NCI-H345 treated with DMSO at 0.1 percent for 48 hours (cell line): ENCODE data around the gene COL4A4.
A peak's percentile ranks its signal among the peaks of the same experiment; 100 is the strongest.

Source experiments
- DNase-seq: peaks from one replicate; lab custom pipeline; 2025; ENCODE audit not compliant: unreplicated experiment; lab: John Stamatoyannopoulos, UW

COL4A4 gene

DNA sequence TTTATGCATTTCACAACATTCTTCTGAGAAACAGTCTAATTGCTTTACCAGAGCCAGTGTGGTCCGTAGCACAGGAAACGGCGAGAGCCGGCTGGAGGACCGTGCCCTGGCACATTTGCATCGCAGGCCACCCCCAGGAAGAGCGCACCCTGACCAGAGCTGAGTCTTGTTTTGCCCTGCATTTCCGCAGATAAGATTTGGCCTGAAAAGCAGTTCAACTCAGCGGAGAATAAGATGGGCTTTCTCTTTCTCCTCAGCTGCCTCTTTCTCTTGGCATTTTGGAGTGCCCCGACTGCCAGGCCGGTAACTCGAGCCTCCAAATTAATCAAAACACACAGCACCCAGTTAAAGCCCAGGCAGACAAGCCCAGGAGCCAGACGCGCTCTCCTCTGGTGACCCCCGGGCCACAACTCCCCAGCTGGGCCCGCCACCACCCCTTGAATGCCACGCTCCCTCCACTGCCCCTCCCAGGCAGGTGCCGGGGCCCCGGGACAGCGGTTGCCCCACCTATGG is 464 bp downstream of the COL4A4 start:
- peak; percentile 62 for DNase-seq

DNA sequence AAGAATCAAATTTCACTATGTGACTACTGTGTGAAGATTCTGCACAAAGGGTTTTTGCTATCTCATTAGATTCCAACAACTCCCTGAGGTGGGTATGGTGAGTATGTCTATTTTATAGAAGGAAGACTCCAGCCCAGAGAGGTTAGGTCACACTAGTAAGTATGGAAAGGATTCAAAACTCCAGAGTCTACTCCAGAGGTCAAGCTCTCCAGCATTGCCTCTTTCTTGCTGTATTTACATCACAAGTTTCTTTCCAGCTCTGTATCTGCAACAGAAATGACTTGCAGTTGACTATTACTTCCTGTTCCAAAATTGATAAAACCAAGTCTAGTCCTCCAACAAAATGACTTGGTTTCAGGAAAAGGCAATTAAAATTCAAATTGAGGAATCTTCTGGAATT is 2.1 kb downstream of the COL4A4 start:
- no peak for DNase-seq

DNA sequence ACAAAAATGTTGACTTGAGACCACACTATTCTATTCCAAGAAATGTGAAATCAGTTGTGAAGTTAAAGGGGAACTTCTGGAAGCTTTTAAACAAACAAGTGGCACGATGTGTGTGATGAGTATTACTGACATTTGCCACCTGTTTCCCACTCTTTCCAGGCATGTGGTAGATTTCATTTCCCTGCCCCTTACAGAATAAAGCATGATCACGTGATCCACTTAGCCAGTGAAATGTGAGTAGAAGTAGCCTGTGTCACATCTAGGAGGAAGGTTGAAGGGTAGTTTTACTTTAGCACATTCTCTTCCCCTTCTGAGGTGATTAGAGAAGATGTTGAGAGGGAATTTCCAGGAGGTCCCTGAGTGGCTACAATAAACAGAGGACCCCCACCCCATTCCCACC is 3.8 kb downstream of the COL4A4 start:
- no peak for DNase-seq

DNA sequence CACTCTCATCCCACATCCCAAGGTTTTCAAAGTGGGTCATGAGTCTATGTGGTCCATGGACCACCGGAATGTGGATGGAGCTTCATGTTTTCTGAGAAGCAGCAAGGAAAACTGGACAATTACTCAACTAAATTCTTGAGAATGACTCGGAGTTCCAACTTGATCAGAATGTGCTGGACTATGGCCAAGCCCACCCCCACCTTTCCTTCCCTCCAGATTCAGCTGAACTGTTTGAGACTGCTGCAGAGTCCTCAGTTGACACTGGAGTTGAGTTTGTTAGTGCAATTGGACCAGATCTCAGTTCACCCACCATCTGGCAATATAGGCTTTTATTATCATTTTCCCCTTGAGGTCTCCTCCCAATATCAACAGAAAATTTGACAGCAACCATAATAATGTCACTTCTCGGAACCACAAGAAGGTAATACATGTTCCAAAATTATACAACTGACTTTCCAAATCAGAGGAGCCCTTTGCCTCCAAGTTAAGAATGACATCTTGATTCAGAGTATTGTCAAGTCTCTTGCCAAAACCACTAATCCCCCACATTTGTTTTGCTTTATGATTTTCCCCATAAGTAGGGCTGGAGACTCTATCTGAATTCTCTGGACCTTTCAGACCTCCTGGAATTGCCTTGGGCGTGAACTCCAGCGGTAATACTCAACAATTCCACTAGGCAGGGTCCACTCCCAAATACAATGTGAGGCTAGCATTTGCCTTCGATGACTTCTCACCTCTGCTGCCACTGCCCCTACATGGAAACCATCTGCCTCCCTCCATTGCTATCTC is 8.8 kb downstream of the COL4A4 start:
- no peak for DNase-seq

DNA sequence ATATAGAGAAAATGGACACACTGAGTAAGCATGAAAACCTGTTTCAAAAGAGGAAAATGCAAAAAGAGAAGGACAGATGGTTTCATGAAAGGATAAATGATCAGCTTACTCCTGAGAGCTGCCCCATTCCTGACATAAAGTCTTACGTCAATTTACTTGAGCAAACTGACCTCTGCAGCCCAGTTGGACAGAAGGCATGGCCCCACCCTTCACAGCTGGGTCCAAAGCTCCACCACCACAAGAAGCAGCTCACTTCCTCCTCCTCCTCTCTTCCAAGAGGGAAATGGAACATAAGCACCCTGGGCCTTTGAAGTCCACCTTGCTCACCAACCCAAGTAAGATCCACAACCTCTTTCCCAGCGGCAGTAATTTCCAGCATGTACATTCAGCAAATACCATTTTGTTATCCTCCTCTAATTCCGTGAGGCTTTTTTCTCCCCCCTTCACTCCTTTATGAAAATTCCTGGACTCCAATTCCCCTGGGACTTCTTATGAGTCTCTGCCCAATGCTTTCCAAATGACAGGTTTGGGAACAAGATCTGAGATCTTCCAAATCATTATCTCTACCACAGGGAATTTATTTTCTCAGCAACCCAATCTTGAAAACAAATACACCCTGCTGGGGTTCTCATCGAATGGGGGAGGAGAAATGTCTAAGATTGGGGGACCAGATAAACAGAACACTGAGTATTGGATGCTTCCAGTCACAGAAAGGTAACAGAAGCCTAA is 10.1 kb downstream of the COL4A4 start:
- DNase-seq: no peak

DNA sequence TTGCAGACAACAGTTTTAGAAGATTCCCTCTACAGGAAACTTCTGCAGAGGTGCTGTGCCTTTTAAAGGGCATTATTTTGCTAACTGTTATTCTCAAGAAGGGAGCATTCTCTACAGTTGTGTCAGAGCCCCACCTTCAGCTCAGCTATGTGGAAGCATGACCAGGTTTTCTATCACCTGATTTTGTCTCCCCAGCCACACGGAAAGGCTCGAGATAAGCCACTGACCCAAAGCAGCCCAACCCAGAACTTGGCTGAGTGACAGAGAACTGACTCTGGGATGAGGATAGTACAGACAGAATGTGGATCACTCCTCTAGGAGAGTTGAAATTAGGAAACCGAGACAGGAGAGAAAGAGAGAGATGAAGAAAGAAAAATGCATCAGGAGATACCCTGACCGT is 10.7 kb downstream of the COL4A4 start:
- no peak for DNase-seq

DNA sequence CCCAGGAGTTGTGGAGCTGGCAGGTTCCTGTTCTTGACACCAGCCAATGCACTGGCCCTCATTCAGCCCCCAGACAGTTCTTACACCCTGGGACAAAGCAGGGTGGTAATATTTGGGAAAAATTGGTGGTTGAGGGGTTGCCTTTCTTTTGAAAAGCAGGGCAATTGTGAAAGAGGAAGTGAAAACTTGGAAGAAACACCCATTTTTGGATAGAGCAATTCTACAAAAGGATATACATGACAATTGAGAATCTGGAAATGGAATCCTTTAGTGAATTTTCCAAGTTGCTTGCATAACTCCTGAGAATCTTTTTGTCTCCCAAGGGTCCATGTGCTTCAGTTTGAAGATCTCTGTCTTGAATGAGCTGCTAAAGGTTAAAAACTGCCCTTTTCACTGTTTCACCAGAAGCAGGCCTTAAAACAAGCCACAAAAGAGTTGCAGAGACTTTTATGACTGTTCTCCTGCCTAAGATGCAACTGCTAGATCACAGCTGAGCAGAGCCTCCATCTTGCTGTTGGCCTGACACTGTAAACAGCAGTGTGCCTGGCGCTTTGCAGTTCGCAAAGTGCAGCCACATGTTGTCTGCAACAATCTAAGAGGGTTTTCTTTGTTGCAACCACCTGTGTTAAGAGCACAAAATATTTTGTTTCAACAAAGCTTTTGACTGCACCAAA is 11.8 kb downstream of the COL4A4 start:
- DNase-seq: no peak

DNA sequence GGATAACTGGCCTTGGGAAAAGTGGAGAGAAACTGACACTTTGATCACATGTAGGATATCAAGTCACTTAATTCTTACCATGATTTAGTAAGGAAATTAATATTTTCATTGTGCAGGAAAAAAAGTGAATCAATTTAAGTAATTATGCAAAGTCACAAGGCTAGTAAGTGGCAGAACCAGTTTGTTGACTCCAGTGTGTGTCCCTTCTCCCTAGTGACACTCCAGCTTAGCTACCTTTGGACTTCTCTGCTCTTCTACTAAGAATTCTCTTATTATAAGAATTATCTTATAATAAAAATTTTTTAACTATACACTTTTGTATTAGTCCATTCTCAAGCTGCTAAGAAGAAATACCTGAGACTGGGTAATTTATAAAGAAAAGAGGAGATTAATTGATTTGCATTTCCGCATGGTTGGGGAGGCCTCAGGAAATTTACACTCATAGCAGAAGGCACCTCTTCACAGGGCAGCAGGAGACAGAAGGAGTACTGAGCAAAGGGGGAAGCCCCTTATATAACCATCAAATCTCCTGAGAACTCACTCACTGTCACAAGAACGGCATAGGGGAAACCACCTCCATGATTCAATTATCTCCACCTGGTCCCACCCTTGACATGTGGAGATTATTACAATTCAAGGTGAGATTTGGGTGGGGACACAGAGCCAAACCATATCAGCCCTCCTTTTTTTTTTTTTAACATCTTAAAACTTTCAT is 13.6 kb downstream of the COL4A4 start:
- DNase-seq: no peak

DNA sequence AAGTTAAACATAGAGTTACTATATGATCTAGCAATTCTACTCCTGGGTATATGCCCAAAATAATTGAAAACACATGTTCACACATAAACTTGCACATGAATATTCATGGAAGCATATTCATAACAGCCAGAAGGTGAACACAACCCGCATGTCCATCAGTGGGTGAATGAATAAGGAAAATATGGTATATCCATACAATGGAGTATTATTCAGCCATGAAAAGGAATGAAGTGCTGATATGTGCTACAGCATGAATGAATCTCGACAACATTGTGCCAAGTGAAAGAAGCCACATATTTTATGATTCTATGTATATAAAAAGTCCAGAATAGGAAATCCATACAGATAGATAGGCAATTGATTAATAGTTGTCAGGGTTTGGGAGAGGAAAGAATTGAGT is 15.9 kb downstream of the COL4A4 start:
- DNase-seq: no peak

DNA sequence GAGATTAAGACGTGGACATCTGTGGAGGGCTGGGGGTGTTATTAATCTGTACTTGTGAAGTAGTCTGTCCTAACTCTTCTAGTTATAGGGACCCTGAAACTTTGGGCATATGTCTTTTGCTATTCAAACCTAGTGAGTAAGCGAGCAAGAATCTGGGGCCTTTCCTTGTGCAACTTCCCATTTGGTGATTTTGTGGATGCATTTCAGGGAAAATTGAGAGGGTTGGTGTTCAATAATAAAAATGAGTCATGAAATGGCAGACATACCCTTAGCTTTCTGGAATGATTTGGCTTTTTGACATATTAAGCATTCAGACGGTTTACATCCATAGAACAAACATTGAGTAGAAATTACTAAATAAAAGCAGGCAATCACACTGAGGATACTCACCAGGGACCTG is 17.0 kb downstream of the COL4A4 start:
- DNase-seq: no peak

DNA sequence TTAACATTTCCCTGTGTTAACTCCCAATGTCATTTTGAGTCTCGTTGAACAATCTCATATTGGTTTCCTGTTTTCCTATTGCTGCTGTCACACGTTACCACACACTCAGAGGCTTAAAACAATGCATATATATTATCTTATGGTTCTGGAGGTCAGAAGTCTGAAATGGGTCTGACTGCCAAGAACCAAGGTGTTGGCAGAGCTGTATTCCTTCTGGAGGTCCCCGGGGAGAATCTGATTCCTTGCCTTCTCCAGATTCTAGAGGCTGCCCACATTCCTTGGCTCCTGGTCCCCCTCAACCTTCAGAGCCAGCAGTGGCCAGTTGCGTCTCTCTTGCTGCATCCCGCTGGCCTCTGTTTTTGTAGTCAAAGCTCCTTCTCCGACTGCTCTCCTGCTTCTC is 17.5 kb downstream of the COL4A4 start:
- DNase-seq: no peak

DNA sequence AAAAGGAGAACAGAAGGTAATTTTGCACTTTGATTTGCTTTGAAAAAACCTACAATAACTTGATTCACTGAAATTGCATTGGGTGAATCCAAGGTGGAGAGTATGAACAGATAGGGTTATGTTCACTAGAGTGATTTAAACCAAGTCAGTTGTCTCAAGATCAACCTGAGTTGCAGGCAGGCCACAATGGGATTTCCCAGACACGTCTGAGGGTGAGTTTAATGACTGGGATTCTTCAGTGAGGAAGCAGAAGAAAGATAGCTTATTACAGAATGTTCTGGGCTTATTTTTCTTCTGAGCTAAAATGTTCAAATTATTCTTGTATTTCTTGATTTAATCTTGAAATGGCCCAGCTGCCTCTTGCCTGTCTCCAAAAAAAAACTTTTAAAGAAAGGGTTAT is 20.1 kb downstream of the COL4A4 start:
- DNase-seq: no peak

DNA sequence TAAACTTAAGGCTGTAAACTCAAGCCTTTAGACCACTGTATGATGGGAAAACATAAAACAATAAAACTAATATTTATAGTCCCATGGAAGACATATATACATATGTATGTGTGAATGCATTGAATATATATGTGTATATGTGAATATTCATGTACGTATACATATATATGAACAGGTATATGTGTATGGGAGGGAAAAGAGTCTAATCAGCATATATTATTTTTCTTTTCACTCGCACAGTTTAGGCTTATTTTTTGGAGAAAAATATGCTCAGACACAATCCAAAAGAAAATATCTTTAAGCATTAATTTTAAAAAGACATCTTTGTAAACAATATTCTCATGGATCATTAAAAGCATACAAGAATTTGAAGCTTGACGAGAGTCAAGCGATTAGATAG is 22.7 kb downstream of the COL4A4 start:
- no peak for DNase-seq

DNA sequence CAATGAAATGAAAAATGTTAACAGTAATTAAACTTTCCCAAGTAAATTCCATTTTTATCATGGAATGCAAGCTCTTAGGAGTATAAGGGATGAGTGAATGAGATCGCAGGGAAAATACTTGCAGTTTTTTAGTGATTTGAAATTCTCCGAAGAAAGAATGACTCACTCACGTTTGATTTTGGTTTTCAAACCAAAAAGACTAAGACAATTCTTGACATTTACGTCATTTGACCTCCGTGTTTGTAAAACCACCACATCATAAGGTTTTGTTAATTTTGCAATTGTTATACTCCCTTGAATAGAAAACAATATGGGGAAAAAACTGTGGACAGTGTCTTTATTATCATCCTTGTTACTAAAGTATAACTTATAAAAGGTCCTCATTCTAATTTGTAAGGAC is 29.4 kb downstream of the COL4A4 start:
- no peak for DNase-seq

DNA sequence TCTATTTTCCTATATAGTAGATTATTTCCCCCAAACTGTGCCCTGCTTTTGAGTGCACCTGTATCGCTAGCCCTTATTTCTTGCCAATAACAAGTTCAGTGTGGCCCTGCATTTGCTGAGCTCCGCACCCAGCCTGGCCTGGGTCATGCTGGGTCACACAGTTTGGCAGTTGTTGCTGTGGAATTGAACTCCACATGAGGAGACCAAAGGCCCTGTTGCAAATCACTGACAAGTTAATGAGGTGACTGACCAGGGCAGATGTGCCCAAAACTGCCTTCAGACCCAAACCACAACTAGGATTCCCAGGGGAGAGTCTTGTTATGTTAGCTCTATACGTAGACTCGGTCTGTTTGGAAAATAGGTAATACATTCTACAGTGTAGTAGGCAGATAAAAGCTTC is 31.0 kb downstream of the COL4A4 start:
- DNase-seq: no peak

DNA sequence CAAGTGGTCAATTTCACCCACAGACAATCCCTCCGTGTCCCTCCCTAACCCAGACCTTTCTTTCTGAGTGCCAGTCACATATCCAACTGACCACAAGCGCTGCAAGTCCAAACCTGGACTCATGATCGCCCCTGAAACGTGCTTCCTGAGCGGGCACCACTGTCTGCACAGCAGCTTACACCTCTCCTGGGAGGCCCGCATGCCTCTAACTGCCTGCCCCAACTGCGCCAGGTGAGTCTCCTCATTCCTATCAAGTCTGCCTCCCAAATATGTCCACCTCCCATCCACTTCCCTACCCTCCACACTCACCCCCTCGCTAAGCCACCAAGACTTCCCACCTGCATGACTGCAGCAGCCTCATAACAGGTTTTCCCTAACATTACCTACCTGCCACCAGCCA is 33.4 kb downstream of the COL4A4 start:
- DNase-seq: no peak

DNA sequence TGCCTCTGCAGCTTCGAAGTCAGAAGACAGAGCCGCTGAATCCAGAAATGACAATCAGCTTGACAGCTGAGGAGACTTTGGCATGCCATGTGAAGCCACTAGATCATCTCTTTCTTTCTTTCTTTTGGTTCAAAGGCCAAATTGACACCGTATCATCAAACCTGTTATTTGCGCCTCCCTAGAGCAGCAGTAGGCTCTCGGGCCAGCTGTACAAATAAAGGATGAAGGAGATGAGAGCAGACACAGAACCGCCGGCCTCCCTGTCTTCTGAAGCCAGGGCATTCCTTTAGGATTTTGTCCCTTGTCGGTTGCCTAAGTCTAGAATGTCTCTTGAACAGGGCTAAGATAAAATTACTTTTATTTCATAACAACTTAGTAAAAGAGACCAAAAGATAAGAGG is 36.8 kb downstream of the COL4A4 start:
- peak; percentile 42 for DNase-seq

DNA sequence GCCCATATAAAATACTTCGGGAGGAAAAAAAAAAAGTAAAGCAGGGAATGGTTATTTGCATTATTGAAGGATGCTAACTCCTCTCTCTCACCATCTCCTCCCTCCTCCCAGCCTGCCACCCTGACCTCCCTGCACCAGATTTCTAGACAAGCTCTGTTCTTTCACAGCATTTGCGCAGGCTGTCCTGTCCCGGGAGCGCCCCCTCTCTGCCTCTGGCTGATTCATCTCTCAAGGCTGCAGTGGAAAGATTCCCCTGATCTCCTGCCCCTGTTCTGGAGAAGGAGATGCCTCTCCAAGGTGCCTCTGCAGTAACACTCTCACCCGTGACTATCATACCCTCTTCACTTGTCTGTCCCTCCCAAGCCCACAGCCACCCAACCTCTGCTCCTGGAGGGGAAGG is 38.5 kb downstream of the COL4A4 start:
- no peak for DNase-seq

DNA sequence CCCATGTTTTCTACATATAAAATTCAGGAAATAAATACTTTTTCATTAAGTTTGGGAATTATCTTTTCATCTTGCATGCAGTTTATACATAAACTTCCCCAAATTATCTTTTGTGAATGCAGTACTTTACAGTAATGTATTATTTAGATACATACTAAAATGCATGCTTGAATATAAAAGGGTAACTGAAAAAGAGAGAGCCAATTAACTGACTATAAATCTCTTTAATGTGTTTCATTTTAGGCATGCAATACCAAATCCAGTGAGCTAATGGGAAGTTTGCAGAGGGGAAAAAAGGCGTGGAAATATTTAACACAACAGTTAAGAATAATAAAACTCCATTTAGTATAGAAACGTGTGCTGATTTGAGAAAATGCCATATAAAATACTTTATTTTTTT is 39.2 kb downstream of the COL4A4 start:
- no peak for DNase-seq

DNA sequence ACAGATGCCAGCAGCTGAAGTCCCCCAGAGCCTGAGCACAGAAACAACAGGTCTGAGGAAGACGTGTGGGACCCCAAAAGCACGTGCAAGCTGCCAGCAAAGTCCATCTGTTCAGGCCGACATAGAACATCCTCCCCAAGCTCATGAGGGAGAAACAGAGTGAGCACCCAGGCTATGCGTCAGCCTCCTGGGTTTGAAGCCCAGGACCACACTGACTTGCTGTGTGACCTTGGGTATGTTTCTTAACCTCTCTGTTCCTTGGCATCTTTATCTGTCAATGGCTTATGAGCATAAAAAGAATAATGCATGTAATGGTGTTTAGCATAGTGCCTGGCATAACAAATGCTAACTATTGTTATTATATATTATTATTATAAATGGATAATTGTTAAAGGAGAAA is 40.3 kb downstream of the COL4A4 start:
- no peak for DNase-seq

DNA sequence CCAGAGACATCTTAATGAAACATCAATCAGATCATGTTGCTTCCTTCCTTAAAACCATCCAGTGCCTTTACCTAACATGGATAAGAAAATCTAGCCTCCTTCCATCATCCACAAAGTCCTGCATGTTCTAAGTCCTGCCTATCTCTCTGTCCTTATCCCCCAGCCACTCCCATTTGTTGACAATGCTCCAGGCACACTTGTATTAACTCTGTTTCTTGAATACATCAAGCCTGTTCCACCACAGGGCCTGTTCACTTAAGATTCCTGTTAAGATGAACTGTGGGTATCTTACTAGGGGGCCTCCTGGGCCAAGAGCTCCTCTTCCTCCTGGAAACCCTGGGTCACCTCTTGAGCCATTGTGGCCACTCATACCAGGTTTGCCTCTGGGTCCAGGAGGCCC is 45.7 kb downstream of the COL4A4 start:
- no peak for DNase-seq
